Measurements from ENCODE around the gene KCNQ2. TPM values are rescaled to one million over a fixed set of nuclear protein-coding genes. Genes with fewer than 3 reads are reported as not detected.

KCNQ2 gene
- total RNA-seq, 4 donors from 2014 or later: 0.76 TPM; not detected in 3

- H3K27me3 ChIP-seq: peaks cover 68% of the 10 kb centered on the region
- peak in 1 of 2 donors; percentile 65 for DNase-seq (ENCODE audit: low spot score in 2 of 2)
- TF ChIP-seq POLR2AphosphoS5 (IDR thresholded peaks at IDR 0.05) (no peak), POLR2A (IDR thresholded peaks at IDR 0.05) (no peak), CTCF (IDR thresholded peaks at IDR 0.05) (no peak), EP300 (IDR thresholded peaks at IDR 0.05) (no peak)
- WGBS: 50% methylated on average over 11 of the region's 16 CpGs
- H3K4me3 ChIP-seq: peak overlapping the region; percentile 36
- no peaks in the 10 kb centered on the region for H3K9me3 ChIP-seq
- H3K36me3 ChIP-seq: no peaks in the 10 kb centered on the region
- peaks cover 36% of the 10 kb centered on the region for H3K4me1 ChIP-seq
- H3K27ac ChIP-seq: no peak overlapping the region
Measured at GRCh38 chr20:63496596-63497120, 24.2 kb upstream of the KCNQ2 start.

DNA sequence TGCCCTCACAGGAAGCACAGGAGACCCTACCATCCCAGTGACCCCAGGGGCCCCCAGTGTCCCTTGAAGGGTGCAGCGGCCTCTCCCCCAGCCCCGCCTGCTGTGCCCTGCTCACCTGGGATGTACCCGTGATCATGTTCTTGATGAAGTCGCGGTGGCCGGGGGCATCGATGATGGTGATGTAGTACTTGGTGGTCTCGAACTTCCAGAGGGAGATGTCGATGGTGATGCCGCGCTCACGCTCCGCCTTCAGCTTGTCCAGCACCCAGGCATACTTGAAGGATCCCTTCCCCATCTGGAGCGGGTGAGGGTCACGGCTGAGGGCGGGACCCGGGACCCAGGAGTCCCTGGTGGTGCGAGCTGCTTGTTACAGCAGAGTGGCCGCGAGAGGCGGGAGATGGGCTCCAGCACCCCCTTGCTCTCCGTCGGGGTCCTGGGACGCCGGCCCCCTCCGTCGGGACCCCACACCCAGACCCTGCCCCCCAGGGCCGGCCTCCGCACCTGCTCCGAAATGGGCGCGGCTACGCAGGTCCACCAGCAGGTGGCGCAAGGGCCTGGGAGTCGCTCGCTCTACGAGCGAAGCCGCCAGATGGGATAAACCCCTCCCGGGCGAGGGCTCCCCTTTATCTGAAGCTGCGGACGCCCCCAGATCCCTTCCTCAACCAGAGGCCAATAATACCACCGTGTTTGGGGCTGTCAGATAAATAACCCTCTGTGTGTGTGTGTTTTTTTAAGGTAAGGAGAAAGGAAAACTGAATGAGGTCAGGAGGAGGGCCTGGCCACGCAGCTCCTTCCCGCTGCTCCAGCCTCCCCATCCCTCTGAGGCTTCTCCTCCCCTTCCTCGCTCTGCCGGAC, 23.5 kb upstream of the KCNQ2 start:
- Histone ChIP-seq H3K4me1 (peaks cover 36% of the 10 kb centered on the region), H3K36me3 (no peaks in the 10 kb centered on the region), H3K9me3 (no peaks in the 10 kb centered on the region), H3K27ac (no peak overlapping the region), H3K27me3 (peaks cover 70% of the 10 kb centered on the region), H3K4me3 (peak overlapping the region; percentile 36)
- TF ChIP-seq POLR2A (IDR thresholded peaks at IDR 0.05) (no peak), CTCF (IDR thresholded peaks at IDR 0.05) (peak; percentile 63 to 94), POLR2AphosphoS5 (IDR thresholded peaks at IDR 0.05) (no peak)
- WGBS: 28% methylated on average over 14 of the region's 48 CpGs
- peak in 1 of 2 donors; percentile 71 for DNase-seq (ENCODE audit: low spot score in 2 of 2)

GRCh38 chr20:63495167-63495720, 22.8 kb upstream of the KCNQ2 start:
- TF ChIP-seq EP300 (IDR thresholded peaks at IDR 0.05) (no peak), POLR2A (IDR thresholded peaks at IDR 0.05) (no peak), CTCF (IDR thresholded peaks at IDR 0.05) (no peak), POLR2AphosphoS5 (IDR thresholded peaks at IDR 0.05) (no peak)
- Histone ChIP-seq H3K4me3 (no peak overlapping the region), H3K36me3 (no peaks in the 10 kb centered on the region), H3K27me3 (peaks cover 70% of the 10 kb centered on the region), H3K4me1 (peaks cover 36% of the 10 kb centered on the region), H3K27ac (no peak overlapping the region), H3K9me3 (no peaks in the 10 kb centered on the region)
- WGBS: 50% methylated on average over 1 of the region's 8 CpGs
- no peak for DNase-seq (ENCODE audit: low spot score in 2 of 2)

DNA sequence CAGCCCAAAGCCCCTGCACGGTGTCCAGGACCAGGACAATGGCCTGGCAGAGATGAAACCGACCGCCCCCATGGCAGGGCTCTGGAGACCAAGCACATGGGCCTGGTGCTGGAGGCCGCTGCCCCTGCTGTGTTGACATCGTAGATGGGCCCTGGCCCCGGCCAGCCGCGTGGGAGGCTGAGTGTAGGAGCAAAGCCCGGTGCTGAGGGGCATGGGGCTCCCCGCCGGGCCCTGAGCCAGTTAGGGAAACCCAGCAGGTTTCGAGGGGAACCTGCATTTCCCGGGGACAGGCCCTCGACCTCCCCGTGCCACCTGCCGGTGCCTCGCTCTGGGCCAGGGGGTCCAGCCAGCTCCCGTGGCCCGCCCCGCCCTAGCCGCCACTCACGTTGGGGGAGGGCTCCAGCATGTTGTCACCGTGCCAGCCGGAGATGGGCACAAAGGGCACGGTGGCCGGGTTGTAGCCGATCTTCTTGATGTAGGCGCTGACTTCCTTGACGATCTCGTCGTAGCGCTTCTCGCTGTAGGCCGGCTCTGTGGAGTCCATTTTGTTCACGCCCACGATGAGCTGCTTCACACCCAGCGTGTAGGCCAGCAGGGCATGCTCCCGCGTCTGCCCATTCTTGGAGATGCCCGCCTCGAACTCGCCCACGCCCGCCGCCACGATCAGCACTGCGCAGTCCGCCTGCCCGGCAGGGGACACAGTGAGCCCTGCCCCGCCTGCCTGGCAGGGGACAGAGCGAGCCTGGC, 22.1 kb upstream of the KCNQ2 start:
- Histone ChIP-seq H3K36me3 (no peaks in the 10 kb centered on the region), H3K4me3 (no peak overlapping the region), H3K27me3 (peaks cover 70% of the 10 kb centered on the region), H3K4me1 (peaks cover 34% of the 10 kb centered on the region), H3K27ac (no peak overlapping the region), H3K9me3 (no peaks in the 10 kb centered on the region)
- 85% methylated on average over 28 of the region's 51 CpGs for WGBS
- no peak for TF ChIP-seq POLR2AphosphoS5 (IDR thresholded peaks at IDR 0.05)
- TF ChIP-seq CTCF (IDR thresholded peaks at IDR 0.05): no peak
- TF ChIP-seq EP300 (IDR thresholded peaks at IDR 0.05): no peak
- no peak for TF ChIP-seq POLR2A (IDR thresholded peaks at IDR 0.05)
- no peak for DNase-seq (ENCODE audit: low spot score in 2 of 2)

GRCh38 chr20:63494084-63494419, 21.6 kb upstream of the KCNQ2 start:
- TF ChIP-seq CTCF (IDR thresholded peaks at IDR 0.05) (no peak), POLR2A (IDR thresholded peaks at IDR 0.05) (no peak), POLR2AphosphoS5 (IDR thresholded peaks at IDR 0.05) (no peak), EP300 (IDR thresholded peaks at IDR 0.05) (no peak)
- no peaks in the 10 kb centered on the region for H3K9me3 ChIP-seq
- peaks cover 28% of the 10 kb centered on the region for H3K4me1 ChIP-seq
- H3K27me3 ChIP-seq: peaks cover 70% of the 10 kb centered on the region
- no peak overlapping the region for H3K4me3 ChIP-seq
- no CpG with 5 or more reads among the region's 7 CpGs for WGBS
- H3K27ac ChIP-seq: no peak overlapping the region
- no peak for DNase-seq (ENCODE audit: low spot score in 2 of 2)
- H3K36me3 ChIP-seq: no peaks in the 10 kb centered on the region
